ENCODE results near the gene TBX19.

TBX19 gene

DNA sequence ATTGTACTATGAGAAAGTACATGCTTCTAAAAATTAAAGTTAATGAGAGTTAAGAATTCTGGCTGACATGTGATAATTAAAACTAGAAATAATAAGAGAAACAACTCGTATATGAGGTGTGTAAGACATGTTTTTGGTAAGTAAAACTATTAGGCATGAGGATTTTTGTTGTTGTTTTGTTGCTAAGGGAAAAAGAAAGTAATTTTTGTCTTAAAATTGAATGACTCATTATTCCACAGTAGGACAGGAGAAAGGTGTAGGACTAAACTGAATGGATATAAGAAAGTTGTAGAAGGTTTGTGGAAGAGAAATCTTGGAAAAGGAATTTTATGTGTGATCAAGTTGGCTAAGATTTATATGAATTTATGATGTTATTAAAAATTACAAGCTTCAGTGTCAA is 54.8 kb downstream of the TBX19 start:
- H3K27me3 ChIP-seq (ENCODE audit: control insufficient read depth in 2 of 2, insufficient read depth in 2 of 2, low read length in 2 of 2), result no peaks in the 10 kb centered on the region
- H3K9ac ChIP-seq (ENCODE audit: low read depth in 1 of 2, low read length in 2 of 2), result no peak overlapping the region
- no peak overlapping the region for H3K4me3 ChIP-seq (ENCODE audit: low read length in 2 of 2)
- H3K4me1 ChIP-seq (ENCODE audit: control insufficient read depth in 2 of 2, insufficient read depth in 2 of 2, low read length in 2 of 2), result no peaks in the 10 kb centered on the region
- H3K9me3 ChIP-seq (ENCODE audit: control insufficient read depth in 2 of 2, low read length in 2 of 2), result no peaks in the 10 kb centered on the region
- no peak overlapping the region for H3K27ac ChIP-seq (ENCODE audit: low read depth in 2 of 2, low read length in 2 of 2)
- H3K36me3 ChIP-seq (ENCODE audit: control insufficient read depth in 2 of 2, insufficient read depth in 2 of 2, low read length in 2 of 2), result no peaks in the 10 kb centered on the region

GRCh38 chr1:168338589-168339503 is 58.2 kb downstream of the TBX19 start:
- Histone ChIP-seq H3K27ac (ENCODE audit: low read depth in 2 of 2, low read length in 2 of 2) (no peak overlapping the region), H3K4me1 (ENCODE audit: control insufficient read depth in 2 of 2, insufficient read depth in 2 of 2, low read length in 2 of 2) (no peaks in the 10 kb centered on the region), H3K4me3 (ENCODE audit: low read length in 2 of 2) (no peak overlapping the region), H3K27me3 (ENCODE audit: control insufficient read depth in 2 of 2, insufficient read depth in 2 of 2, low read length in 2 of 2) (no peaks in the 10 kb centered on the region), H3K36me3 (ENCODE audit: control insufficient read depth in 2 of 2, insufficient read depth in 2 of 2, low read length in 2 of 2) (no peaks in the 10 kb centered on the region), H3K9me3 (ENCODE audit: control insufficient read depth in 2 of 2, low read length in 2 of 2) (no peaks in the 10 kb centered on the region), H3K9ac (ENCODE audit: low read depth in 1 of 2, low read length in 2 of 2) (no peak overlapping the region)

DNA sequence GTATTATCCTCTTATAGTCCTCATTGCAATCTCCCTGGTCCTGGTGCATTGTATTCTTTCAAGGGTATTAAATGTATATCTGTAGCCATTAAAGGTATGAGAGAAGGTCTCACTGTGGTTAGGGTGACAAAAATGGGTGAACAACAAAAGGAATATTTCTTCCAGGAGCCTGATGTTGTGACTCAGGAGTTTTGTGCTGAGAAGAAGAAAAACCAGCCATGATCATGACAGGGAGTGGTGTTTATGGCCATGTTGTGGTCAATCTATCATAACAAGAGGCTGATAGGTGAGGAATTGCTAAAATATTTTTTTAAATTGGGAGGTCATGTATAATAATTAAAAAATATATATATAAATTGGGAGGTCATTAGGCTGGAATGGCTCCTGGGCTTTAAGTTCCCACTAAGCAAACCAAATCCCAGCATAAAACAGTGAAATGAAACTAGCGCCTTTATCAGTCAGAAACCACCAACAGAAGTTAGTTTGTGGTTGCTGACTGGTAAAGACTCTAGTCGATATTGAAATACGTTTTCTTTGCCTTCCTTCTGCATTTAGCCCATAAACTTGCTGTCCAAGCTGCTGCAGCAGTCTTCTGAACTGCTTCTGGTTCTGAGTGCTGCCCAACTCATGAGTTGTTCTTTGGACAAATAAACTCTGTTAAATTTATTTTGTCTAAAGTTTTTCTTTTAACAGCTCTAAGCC is 60.3 kb downstream of the TBX19 start:
- H3K27me3 ChIP-seq (ENCODE audit: control insufficient read depth in 2 of 2, insufficient read depth in 2 of 2, low read length in 2 of 2), result no peaks in the 10 kb centered on the region
- H3K9me3 ChIP-seq (ENCODE audit: control insufficient read depth in 2 of 2, low read length in 2 of 2), result no peaks in the 10 kb centered on the region
- no peaks in the 10 kb centered on the region for H3K4me1 ChIP-seq (ENCODE audit: control insufficient read depth in 2 of 2, insufficient read depth in 2 of 2, low read length in 2 of 2)
- H3K4me3 ChIP-seq (ENCODE audit: low read length in 2 of 2), result no peak overlapping the region
- H3K9ac ChIP-seq (ENCODE audit: low read depth in 1 of 2, low read length in 2 of 2), result no peak overlapping the region
- H3K27ac ChIP-seq (ENCODE audit: low read depth in 2 of 2, low read length in 2 of 2), result no peak overlapping the region
- H3K36me3 ChIP-seq (ENCODE audit: control insufficient read depth in 2 of 2, insufficient read depth in 2 of 2, low read length in 2 of 2), result no peaks in the 10 kb centered on the region

DNA sequence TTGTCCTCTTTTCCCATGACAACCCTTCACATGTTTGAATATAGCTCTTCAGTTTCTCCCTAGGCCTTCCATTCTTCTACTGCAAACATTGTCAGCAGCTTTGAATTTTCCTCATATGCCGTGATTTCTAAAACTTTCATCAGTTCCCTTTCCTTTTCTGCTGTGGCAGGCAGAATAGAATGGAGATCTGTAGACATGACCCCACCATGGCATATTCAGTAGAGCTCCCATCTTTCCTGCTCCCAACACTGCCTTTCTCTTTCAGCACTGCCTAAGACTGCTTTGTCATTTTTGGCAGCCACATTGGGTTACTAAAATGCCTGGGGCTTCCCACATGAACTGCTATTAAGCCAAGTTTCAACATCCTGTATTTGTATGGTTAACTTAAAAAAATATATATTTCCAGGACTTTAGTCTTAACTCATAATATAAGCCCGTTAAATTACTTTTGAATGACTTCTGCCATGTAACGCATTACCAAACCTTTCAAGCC is 60.9 kb downstream of the TBX19 start:
- Histone ChIP-seq H3K9me3 (ENCODE audit: control insufficient read depth in 2 of 2, low read length in 2 of 2) (no peaks in the 10 kb centered on the region), H3K9ac (ENCODE audit: low read depth in 1 of 2, low read length in 2 of 2) (no peak overlapping the region), H3K4me1 (ENCODE audit: control insufficient read depth in 2 of 2, insufficient read depth in 2 of 2, low read length in 2 of 2) (no peaks in the 10 kb centered on the region), H3K27ac (ENCODE audit: low read depth in 2 of 2, low read length in 2 of 2) (no peak overlapping the region), H3K36me3 (ENCODE audit: control insufficient read depth in 2 of 2, insufficient read depth in 2 of 2, low read length in 2 of 2) (no peaks in the 10 kb centered on the region), H3K4me3 (ENCODE audit: low read length in 2 of 2) (no peak overlapping the region), H3K27me3 (ENCODE audit: control insufficient read depth in 2 of 2, insufficient read depth in 2 of 2, low read length in 2 of 2) (no peaks in the 10 kb centered on the region)

DNA sequence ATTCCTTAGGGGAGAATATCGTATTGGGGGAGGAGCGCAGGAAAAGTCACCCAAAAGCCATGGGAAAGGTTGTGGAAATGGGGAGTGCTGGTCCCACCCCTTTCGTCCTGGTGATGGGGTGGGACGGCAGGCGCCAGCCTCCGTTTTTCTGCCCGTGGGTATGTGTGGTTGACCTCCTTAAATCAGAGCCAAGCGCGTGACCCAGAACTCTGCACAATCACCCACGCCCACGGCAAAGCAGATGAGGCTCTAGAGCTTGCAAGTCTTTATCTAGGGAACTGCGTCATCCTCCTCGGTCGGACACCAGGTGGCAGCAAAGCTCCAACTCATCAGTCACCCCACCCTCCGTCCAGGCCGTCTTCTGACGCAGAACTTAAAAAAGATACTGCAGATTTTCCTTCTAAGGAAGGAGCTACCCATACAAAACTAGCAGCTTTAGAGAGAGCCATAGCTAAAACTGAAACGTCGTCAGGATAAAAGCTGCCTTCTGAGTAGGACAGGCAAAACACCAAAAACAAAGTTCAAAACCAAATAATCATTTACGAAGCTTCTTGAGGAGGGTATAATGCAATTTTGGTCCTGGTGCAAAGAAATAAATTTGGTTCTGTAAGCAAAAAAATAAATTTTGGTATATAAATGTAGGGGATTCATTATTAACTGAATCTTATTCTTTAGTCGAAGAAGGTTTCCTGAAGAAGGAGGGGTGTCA is 62.0 kb downstream of the TBX19 start:
- H3K27me3 ChIP-seq (ENCODE audit: control insufficient read depth in 2 of 2, insufficient read depth in 2 of 2, low read length in 2 of 2), result no peaks in the 10 kb centered on the region
- no peaks in the 10 kb centered on the region for H3K9me3 ChIP-seq (ENCODE audit: control insufficient read depth in 2 of 2, low read length in 2 of 2)
- no peak overlapping the region for H3K9ac ChIP-seq (ENCODE audit: low read depth in 1 of 2, low read length in 2 of 2)
- H3K27ac ChIP-seq (ENCODE audit: low read depth in 2 of 2, low read length in 2 of 2), result no peak overlapping the region
- no peaks in the 10 kb centered on the region for H3K4me1 ChIP-seq (ENCODE audit: control insufficient read depth in 2 of 2, insufficient read depth in 2 of 2, low read length in 2 of 2)
- H3K4me3 ChIP-seq (ENCODE audit: low read length in 2 of 2), result peak overlapping the region in 1 of 2 donors; percentile 49
- no peaks in the 10 kb centered on the region for H3K36me3 ChIP-seq (ENCODE audit: control insufficient read depth in 2 of 2, insufficient read depth in 2 of 2, low read length in 2 of 2)

DNA sequence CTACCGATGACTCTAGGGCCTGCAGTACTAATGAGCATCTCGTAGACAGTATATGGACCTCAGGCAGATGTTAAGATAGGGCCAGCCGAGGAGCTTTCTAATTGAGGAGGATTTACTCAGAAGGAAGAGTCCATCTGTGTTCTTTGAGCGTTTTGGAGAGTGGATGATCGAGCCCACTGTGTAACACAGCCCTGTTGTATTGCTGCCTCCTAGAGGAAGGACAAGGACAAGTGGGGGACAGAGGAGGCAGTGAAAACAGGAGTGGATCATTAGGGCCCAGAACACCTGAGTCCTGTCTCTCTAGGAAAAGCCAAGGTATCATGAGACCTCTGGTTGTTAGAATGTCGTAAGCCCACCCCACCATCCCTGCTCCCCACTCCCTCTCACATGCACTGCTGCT is 62.9 kb downstream of the TBX19 start:
- Histone ChIP-seq H3K4me3 (ENCODE audit: low read length in 2 of 2) (no peak overlapping the region), H3K9ac (ENCODE audit: low read depth in 1 of 2, low read length in 2 of 2) (no peak overlapping the region), H3K4me1 (ENCODE audit: control insufficient read depth in 2 of 2, insufficient read depth in 2 of 2, low read length in 2 of 2) (no peaks in the 10 kb centered on the region), H3K27ac (ENCODE audit: low read depth in 2 of 2, low read length in 2 of 2) (no peak overlapping the region), H3K9me3 (ENCODE audit: control insufficient read depth in 2 of 2, low read length in 2 of 2) (no peaks in the 10 kb centered on the region), H3K36me3 (ENCODE audit: control insufficient read depth in 2 of 2, insufficient read depth in 2 of 2, low read length in 2 of 2) (no peaks in the 10 kb centered on the region), H3K27me3 (ENCODE audit: control insufficient read depth in 2 of 2, insufficient read depth in 2 of 2, low read length in 2 of 2) (no peaks in the 10 kb centered on the region)

DNA sequence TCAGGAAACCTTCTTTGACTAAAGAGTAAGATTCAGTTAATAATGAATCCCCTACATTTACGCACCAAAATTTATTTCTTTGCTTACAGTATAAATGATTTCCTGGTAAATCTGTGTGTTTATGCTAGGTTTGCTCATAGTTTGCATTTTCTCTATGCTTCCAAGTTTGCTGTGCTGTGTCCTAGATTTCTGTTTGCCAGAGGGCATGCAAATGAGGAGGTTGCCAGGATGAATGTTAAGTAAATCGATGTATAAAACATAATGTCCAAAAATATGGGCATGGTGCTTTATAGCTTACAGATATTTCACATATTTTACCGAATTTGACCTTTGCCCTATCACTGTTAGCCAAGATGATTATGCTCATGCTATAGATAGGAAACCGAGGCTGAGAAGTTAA is 63.8 kb downstream of the TBX19 start:
- Histone ChIP-seq H3K27ac (ENCODE audit: low read depth in 2 of 2, low read length in 2 of 2) (no peak overlapping the region), H3K4me3 (ENCODE audit: low read length in 2 of 2) (no peak overlapping the region), H3K9me3 (ENCODE audit: control insufficient read depth in 2 of 2, low read length in 2 of 2) (no peaks in the 10 kb centered on the region), H3K36me3 (ENCODE audit: control insufficient read depth in 2 of 2, insufficient read depth in 2 of 2, low read length in 2 of 2) (no peaks in the 10 kb centered on the region), H3K9ac (ENCODE audit: low read depth in 1 of 2, low read length in 2 of 2) (no peak overlapping the region), H3K4me1 (ENCODE audit: control insufficient read depth in 2 of 2, insufficient read depth in 2 of 2, low read length in 2 of 2) (no peaks in the 10 kb centered on the region), H3K27me3 (ENCODE audit: control insufficient read depth in 2 of 2, insufficient read depth in 2 of 2, low read length in 2 of 2) (no peaks in the 10 kb centered on the region)

- H3K9me3 ChIP-seq (ENCODE audit: control insufficient read depth in 2 of 2, low read length in 2 of 2), result no peaks in the 10 kb centered on the region
- no peaks in the 10 kb centered on the region for H3K4me1 ChIP-seq (ENCODE audit: control insufficient read depth in 2 of 2, insufficient read depth in 2 of 2, low read length in 2 of 2)
- H3K36me3 ChIP-seq (ENCODE audit: control insufficient read depth in 2 of 2, insufficient read depth in 2 of 2, low read length in 2 of 2), result no peaks in the 10 kb centered on the region
- no peak overlapping the region for H3K9ac ChIP-seq (ENCODE audit: low read depth in 1 of 2, low read length in 2 of 2)
- H3K27me3 ChIP-seq (ENCODE audit: control insufficient read depth in 2 of 2, insufficient read depth in 2 of 2, low read length in 2 of 2), result no peaks in the 10 kb centered on the region
- no peak overlapping the region for H3K27ac ChIP-seq (ENCODE audit: low read depth in 2 of 2, low read length in 2 of 2)
- H3K4me3 ChIP-seq (ENCODE audit: low read length in 2 of 2), result no peak overlapping the region
Observed at GRCh38 chr1:168345939-168346338, 65.3 kb downstream of the TBX19 start.

- H3K9ac ChIP-seq (ENCODE audit: low read depth in 1 of 2, low read length in 2 of 2), result no peak overlapping the region
- H3K27ac ChIP-seq (ENCODE audit: low read depth in 2 of 2, low read length in 2 of 2), result no peak overlapping the region
- H3K36me3 ChIP-seq (ENCODE audit: control insufficient read depth in 2 of 2, insufficient read depth in 2 of 2, low read length in 2 of 2), result no peaks in the 10 kb centered on the region
- no peaks in the 10 kb centered on the region for H3K4me1 ChIP-seq (ENCODE audit: control insufficient read depth in 2 of 2, insufficient read depth in 2 of 2, low read length in 2 of 2)
- no peak overlapping the region for H3K4me3 ChIP-seq (ENCODE audit: low read length in 2 of 2)
- no peaks in the 10 kb centered on the region for H3K9me3 ChIP-seq (ENCODE audit: control insufficient read depth in 2 of 2, low read length in 2 of 2)
- H3K27me3 ChIP-seq (ENCODE audit: control insufficient read depth in 2 of 2, insufficient read depth in 2 of 2, low read length in 2 of 2), result no peaks in the 10 kb centered on the region
Observed at GRCh38 chr1:168347630-168348029, 67.0 kb downstream of the TBX19 start.
